ENCODE results near the gene ADAM30. TPM values are rescaled to one million over a fixed set of nuclear protein-coding genes. Genes with fewer than 3 reads are reported as not detected.

ADAM30 gene
- total RNA-seq, 2 experiments from 2014 or later = not detected

- TF ChIP-seq, protein P1, sequence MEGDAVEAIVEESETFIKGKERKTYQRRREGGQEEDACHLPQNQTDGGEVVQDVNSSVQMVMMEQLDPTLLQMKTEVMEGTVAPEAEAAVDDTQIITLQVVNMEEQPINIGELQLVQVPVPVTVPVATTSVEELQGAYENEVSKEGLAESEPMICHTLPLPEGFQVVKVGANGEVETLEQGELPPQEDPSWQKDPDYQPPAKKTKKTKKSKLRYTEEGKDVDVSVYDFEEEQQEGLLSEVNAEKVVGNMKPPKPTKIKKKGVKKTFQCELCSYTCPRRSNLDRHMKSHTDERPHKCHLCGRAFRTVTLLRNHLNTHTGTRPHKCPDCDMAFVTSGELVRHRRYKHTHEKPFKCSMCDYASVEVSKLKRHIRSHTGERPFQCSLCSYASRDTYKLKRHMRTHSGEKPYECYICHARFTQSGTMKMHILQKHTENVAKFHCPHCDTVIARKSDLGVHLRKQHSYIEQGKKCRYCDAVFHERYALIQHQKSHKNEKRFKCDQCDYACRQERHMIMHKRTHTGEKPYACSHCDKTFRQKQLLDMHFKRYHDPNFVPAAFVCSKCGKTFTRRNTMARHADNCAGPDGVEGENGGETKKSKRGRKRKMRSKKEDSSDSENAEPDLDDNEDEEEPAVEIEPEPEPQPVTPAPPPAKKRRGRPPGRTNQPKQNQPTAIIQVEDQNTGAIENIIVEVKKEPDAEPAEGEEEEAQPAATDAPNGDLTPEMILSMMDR (IDR thresholded peaks at IDR 0.05) = no peak
- Mint-ChIP-seq H3K36me3 (ENCODE audit: low read depth) (peaks cover 53% of the 10 kb centered on the region), H3K9me3 (peaks cover 8% of the 10 kb centered on the region), H3K27me3 (no peaks in the 10 kb centered on the region), H3K4me3 (no peak overlapping the region), H3K27ac (no peak overlapping the region), H3K4me1 (ENCODE audit: low read depth) (no peaks in the 10 kb centered on the region)
- no peak for DNase-seq
- ChIA-PET POLR2A (no interaction called here), CTCF (interaction anchor here (1.1 to 2.2 kb wide), 2 partner anchors 12 to 191 kb away, joined by 3 to 14 read pairs; no protein-coding TSS in a partner anchor)
- intact Hi-C loops (cut with micrococcal nuclease) = no loop called here
- ATAC-seq = no peak
These were observed 39.6 kb upstream of the ADAM30 start for GRCh38 chr1:119935915-119936314.

DNA sequence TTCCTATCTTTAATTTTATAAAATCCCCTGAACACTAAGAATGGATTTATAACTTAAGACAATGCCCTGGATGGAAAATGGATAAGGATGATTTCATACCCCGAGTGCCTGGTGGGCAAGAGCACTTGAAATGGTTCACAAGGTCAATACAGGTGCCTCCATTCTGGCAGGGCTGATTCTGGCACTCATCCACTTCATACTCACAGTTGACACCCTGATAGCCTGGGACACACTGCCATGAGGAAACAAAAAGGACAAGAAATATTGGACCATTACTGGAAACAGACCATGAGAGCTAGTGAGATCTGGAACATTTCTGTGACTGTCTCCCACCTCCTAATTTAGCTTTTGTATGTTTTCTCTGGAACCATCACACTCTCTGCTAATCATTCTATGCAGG is 39.1 kb upstream of the ADAM30 start:
- no peak overlapping the region for H3K4me3 Mint-ChIP-seq
- ATAC-seq = no peak
- no peak overlapping the region for H3K27ac Mint-ChIP-seq
- POLR2A ChIA-PET = interaction anchor here (0.9 kb wide), 2 partner anchors 10 to 17 kb away, joined by 3 read pairs; no protein-coding TSS in a partner anchor
- H3K36me3 Mint-ChIP-seq (ENCODE audit: low read depth) = peaks cover 53% of the 10 kb centered on the region
- H3K27me3 Mint-ChIP-seq = no peaks in the 10 kb centered on the region
- intact Hi-C loops (cut with micrococcal nuclease) = no loop called here
- DNase-seq = no peak
- CTCF ChIA-PET = interaction anchor here (1.9 to 2.2 kb wide), 2 partner anchors 12 kb away, joined by 11 to 14 read pairs; no protein-coding TSS in a partner anchor
- TF ChIP-seq, protein P1 (IDR thresholded peaks at IDR 0.05) = no peak
- H3K9me3 Mint-ChIP-seq = peaks cover 8% of the 10 kb centered on the region
- no peaks in the 10 kb centered on the region for H3K4me1 Mint-ChIP-seq (ENCODE audit: low read depth)

DNA sequence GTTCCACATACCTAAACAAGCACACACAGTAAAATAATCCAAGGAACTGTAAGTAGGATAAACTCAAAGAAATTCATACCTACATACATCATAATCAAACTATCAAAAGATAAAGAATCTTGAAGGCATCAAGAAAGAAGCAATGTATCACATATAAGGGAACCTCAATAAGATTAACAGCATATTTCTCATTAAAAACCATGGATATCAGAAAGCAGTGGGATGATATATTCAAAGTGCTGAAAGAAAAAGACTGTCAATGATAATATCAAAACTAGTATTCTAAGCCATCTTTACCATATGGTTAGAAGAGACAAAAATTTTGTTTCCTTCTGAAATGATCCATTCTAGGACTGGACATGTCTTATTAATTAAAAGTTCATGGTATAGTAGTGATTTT is 37.1 kb upstream of the ADAM30 start:
- intact Hi-C loops (cut with micrococcal nuclease) = no loop called here
- Mint-ChIP-seq H3K4me3 (no peak overlapping the region), H3K27me3 (no peaks in the 10 kb centered on the region), H3K9me3 (peaks cover 8% of the 10 kb centered on the region), H3K4me1 (ENCODE audit: low read depth) (no peaks in the 10 kb centered on the region), H3K36me3 (ENCODE audit: low read depth) (peaks cover 51% of the 10 kb centered on the region), H3K27ac (no peak overlapping the region)
- no peak for ATAC-seq
- ChIA-PET POLR2A (no interaction called here), CTCF (interaction anchor here (1.9 kb wide), 1 partner anchor 14 kb away, joined by 11 read pairs; no protein-coding TSS in a partner anchor)
- TF ChIP-seq, protein P1 (IDR thresholded peaks at IDR 0.05) = no peak
- no peak for DNase-seq

DNA sequence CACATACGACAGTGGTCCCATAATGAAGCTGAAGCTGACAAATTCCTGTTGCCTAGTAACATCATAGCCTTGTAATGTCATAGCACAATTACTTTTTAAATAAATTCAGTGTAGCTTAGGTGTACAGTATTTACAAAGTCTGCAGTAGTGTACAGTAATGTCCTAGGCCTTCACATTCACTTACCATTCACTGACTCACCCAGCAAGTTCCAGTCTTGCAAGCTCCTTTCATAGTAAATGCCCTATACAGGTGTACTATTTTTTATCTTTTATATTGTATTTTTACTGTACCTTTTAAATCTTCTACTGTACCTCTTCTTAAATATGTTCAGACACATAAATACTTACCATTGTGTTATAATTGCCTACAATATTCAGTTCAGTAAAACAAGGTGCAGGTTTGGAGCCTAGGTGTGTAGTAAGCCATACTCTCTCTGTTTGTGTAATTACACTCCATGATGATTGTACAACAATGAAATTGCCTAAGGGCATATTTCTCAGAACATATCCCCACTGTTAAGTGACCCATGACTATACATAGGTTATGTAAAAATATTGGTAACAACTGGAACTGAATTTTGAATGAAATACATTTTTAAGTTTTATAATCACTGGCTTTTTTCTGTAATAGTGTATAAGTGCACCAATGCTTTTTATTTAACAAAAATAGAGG is 33.5 kb upstream of the ADAM30 start:
- no peak for ATAC-seq
- POLR2A ChIA-PET = no interaction called here

GRCh38 chr1:119926553-119926952 is 30.2 kb upstream of the ADAM30 start:
- intact Hi-C loops (cut with micrococcal nuclease) = no loop called here
- peaks cover 34% of the 10 kb centered on the region for H3K36me3 Mint-ChIP-seq (ENCODE audit: low read depth)

More for the DNA sequence above, 33.5 kb upstream of the ADAM30 start:
- Mint-ChIP-seq H3K27ac (no peak overlapping the region), H3K36me3 (ENCODE audit: low read depth) (peaks cover 41% of the 10 kb centered on the region), H3K4me1 (ENCODE audit: low read depth) (no peaks in the 10 kb centered on the region), H3K4me3 (no peak overlapping the region), H3K9me3 (peaks cover 8% of the 10 kb centered on the region), H3K27me3 (no peaks in the 10 kb centered on the region)
- TF ChIP-seq, protein P1 (IDR thresholded peaks at IDR 0.05) = no peak
- DNase-seq = no peak
- CTCF ChIA-PET = interaction anchor here (1.1 kb wide), 1 partner anchor 39 kb away, joined by 3 read pairs; no protein-coding TSS in a partner anchor
- intact Hi-C loops (cut with micrococcal nuclease) = no loop called here

More at GRCh38 chr1:119926553-119926952, 30.2 kb upstream of the ADAM30 start:
- no peak overlapping the region for H3K27ac Mint-ChIP-seq
- H3K9me3 Mint-ChIP-seq = no peaks in the 10 kb centered on the region
- H3K4me1 Mint-ChIP-seq (ENCODE audit: low read depth) = no peaks in the 10 kb centered on the region
- H3K4me3 Mint-ChIP-seq = no peak overlapping the region
- TF ChIP-seq, protein P1 (IDR thresholded peaks at IDR 0.05) = no peak
- ATAC-seq = no peak
- H3K27me3 Mint-ChIP-seq = no peaks in the 10 kb centered on the region
- POLR2A ChIA-PET = no interaction called here
- CTCF ChIA-PET = interaction anchor here (0.9 kb wide), 1 partner anchor 41 kb away, joined by 3 read pairs; no protein-coding TSS in a partner anchor
- DNase-seq = no peak
